ENCODE measurements around the gene RANBP1. TPM values are rescaled to one million over a fixed set of nuclear protein-coding genes. Genes with fewer than 3 reads are reported as not detected.

Gene RANBP1
- total and polyA plus RNA-seq, 2 of the 4 experiments (the other 2 are of a cell fraction) = 173 to 376 TPM

DNA sequence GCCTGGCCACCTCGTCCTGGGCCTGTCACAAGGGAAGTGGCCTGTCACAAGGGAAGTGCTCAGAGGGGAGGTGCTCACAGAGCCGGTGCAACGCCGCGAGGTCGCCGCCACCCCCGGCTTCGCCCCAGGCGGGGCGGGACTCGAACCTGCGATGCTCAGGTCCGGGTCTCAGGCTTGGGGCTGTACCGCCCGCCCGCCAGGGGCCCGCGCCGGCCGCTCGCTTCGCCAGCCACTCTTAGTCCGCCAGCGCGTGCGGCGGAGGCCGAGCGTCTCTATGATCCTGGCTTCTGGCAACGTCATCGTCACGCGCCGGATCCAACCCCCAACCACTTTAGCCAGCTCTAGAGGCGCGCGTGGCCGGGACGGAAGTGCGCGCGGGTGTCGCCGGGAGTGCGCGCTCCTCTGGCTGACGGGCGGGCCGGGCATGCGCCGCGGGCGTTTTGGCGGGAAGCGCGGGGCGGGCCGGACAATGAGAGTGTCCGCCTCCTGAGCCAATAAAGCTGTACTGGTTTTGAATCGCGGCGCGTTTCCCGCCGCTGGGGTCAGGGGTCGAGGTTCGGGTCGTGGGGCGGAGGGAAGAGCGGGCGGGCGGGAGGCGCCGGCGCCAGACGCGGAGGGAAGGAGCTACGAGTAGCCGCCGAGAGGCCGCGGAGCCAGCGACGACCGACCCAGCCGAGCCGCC, 1.2 kb downstream of the RANBP1 start, which contains the start of gene TRMT2A:
TRMT2A (minus strand) TSS at position 276 of the 682 bp plus-strand sequence. CDS start 320 bp downstream, outside the sequence.
- Histone ChIP-seq H2BK120ac (ENCODE audit: low read depth, low read length) (peak within 1 kb of the TSS; percentile 38; the same call in 1 of the 2 replicates), H3K27ac (ENCODE audit: insufficient read depth, low read length) (peak within 1 kb of the TSS; percentile 78), H2AK5ac (ENCODE audit: low read depth, low read length) (peak within 1 kb of the TSS; percentile 87), H4K8ac (ENCODE audit: low read depth in 2 of 2, low read length in 2 of 2) (peak within 1 kb of the TSS; percentile 46 to 72), H3K14ac (replicated peaks; ENCODE audit: low read depth, low read length) (peak within 1 kb of the TSS; percentile 86), H2BK5ac (ENCODE audit: low read depth, low read length, poor library complexity, severe bottlenecking) (peak within 1 kb of the TSS; percentile 71), H3K79me1 (ENCODE audit: low read depth in 1 of 2, low read length in 2 of 2) (peaks cover 15 to 48% of the 10 kb centered on the region in 2 experiments), H3K27me3 (ENCODE audit: control insufficient read depth, insufficient read depth, low read length) (no peaks in the 10 kb centered on the region), H3K4ac (ENCODE audit: low read depth, low read length) (peak within 1 kb of the TSS; percentile 90), H2AK9ac (replicated peaks; ENCODE audit: low read depth, low read length, poor library complexity) (peak within 1 kb of the TSS; percentile 98), H4K5ac (ENCODE audit: low read depth, low read length) (peak within 1 kb of the TSS; percentile 76), H3K18ac (ENCODE audit: low read depth, low read length) (0 out of 2 replicates have a peak within 1 kb of the TSS, but pooled peaks have one; percentile 6), H2BK15ac (ENCODE audit: low read depth, low read length) (no peak within 1 kb of the TSS), H3K23ac (ENCODE audit: low read depth, low read length) (peak within 1 kb of the TSS; percentile 83), H3K9me1 (ENCODE audit: insufficient read depth, low read length) (peaks cover 2% of the 10 kb centered on the region; the same call in 1 of the 2 replicates), H4K91ac (ENCODE audit: insufficient read depth, low read depth, low read length) (peak within 1 kb of the TSS; percentile 70), H3K9me3 (ENCODE audit: control insufficient read depth, insufficient read depth, low read length) (no peaks in the 10 kb centered on the region), H3K4me3 (ENCODE audit: insufficient read depth, low read depth, low read length) (peak within 1 kb of the TSS; percentile 92), H2AFZ (replicated peaks; ENCODE audit: low read length, poor library complexity) (peak within 1 kb of the TSS; percentile 91), H3K9ac (ENCODE audit: low read depth, low read length) (peak within 1 kb of the TSS; percentile 92), H3K36me3 (ENCODE audit: control insufficient read depth, insufficient read depth, low read length) (peaks cover 59% of the 10 kb centered on the region), H4K20me1 (ENCODE audit: insufficient read depth, low read length) (peaks cover 18% of the 10 kb centered on the region), H3K4me1 (ENCODE audit: control insufficient read depth, insufficient read depth, low read length) (peaks cover 6% of the 10 kb centered on the region), H3K4me2 (ENCODE audit: low read depth, low read length) (peak within 1 kb of the TSS; percentile 91), H2BK20ac (ENCODE audit: low read depth, low read length) (no peak within 1 kb of the TSS), H3K56ac (ENCODE audit: extremely low read depth, insufficient read depth, low read length) (peak within 1 kb of the TSS; percentile 53)
- in situ Hi-C loops (cut with MboI; ENCODE audit: low sequenced_read_pairs) = no loop called here
- CTCF ChIA-PET = no interaction called here
- intact Hi-C loops (cut with micrococcal nuclease) = no loop called here
- peak; percentile 92 for ATAC-seq (ENCODE audit: low read depth)
- POLR2A ChIA-PET (ENCODE audit: unreplicated experiment) = interaction anchor here (0.6 to 1.1 kb wide), 2 partner anchors 36 to 96 kb away, joined by 3 to 5 read pairs; partner anchors contain the start of gene TANGO2
- dilution Hi-C loops (cut with HindIII; ENCODE audit: low sequenced_read_pairs, unreplicated experiment) = no loop called here
- DNase-seq = peak; percentile 98
- BruUV-seq (replicated peaks) = no TSS peak
- WGBS, 2 experiments (ENCODE audit: extremely low coverage in 2 of 2, insufficient read length in 1 of 2) = 0% methylated on average over 34 of the region's 88 CpGs; no CpG with 5 or more reads in 1 of the 2 experiments
- TF ChIP-seq RFX5 (IDR thresholded peaks at IDR 0.05; ENCODE audit: low read depth, low read length) (no peak), RCOR1 (IDR thresholded peaks at IDR 0.05; ENCODE audit: insufficient replicate concordance, low read length) (peak; percentile 68), MAFK (IDR thresholded peaks at IDR 0.05; ENCODE audit: low read depth, low read length) (no peak), BHLHE40 (IDR thresholded peaks at IDR 0.05; ENCODE audit: low read depth, low read length) (peak; percentile 80; the same call in 1 of the 2 replicates), CHD1 (IDR thresholded peaks at IDR 0.05; ENCODE audit: low read depth, low read length) (0 out of 2 replicates have a peak, but pooled peaks have one; percentile 36), RAD21 (IDR thresholded peaks at IDR 0.05; ENCODE audit: low read length) (no peak), FOS (IDR thresholded peaks at IDR 0.05; ENCODE audit: low read depth, low read length) (peak; percentile 49; the same call in 1 of the 2 replicates), SMC3 (IDR thresholded peaks at IDR 0.05; ENCODE audit: low read depth, low read length) (no peak), MAZ (IDR thresholded peaks at IDR 0.05; ENCODE audit: borderline replicate concordance, low read depth, low read length) (peak; percentile 89), NFE2L2 (IDR thresholded peaks at IDR 0.05; ENCODE audit: low read depth, low read length) (no peak), CEBPB (IDR thresholded peaks at IDR 0.05; ENCODE audit: low read depth, low read length) (no peak)
- TF ChIP-seq, protein P1, sequence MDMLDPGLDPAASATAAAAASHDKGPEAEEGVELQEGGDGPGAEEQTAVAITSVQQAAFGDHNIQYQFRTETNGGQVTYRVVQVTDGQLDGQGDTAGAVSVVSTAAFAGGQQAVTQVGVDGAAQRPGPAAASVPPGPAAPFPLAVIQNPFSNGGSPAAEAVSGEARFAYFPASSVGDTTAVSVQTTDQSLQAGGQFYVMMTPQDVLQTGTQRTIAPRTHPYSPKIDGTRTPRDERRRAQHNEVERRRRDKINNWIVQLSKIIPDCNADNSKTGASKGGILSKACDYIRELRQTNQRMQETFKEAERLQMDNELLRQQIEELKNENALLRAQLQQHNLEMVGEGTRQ (IDR thresholded peaks at IDR 0.05; ENCODE audit: low read depth, low read length) = peak; percentile 78
- TF ChIP-seq, protein P2, sequence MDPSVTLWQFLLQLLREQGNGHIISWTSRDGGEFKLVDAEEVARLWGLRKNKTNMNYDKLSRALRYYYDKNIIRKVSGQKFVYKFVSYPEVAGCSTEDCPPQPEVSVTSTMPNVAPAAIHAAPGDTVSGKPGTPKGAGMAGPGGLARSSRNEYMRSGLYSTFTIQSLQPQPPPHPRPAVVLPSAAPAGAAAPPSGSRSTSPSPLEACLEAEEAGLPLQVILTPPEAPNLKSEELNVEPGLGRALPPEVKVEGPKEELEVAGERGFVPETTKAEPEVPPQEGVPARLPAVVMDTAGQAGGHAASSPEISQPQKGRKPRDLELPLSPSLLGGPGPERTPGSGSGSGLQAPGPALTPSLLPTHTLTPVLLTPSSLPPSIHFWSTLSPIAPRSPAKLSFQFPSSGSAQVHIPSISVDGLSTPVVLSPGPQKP (IDR thresholded peaks at IDR 0.05; ENCODE audit: borderline replicate concordance, low read depth, low read length) = no peak
- TF ChIP-seq, protein P3, sequence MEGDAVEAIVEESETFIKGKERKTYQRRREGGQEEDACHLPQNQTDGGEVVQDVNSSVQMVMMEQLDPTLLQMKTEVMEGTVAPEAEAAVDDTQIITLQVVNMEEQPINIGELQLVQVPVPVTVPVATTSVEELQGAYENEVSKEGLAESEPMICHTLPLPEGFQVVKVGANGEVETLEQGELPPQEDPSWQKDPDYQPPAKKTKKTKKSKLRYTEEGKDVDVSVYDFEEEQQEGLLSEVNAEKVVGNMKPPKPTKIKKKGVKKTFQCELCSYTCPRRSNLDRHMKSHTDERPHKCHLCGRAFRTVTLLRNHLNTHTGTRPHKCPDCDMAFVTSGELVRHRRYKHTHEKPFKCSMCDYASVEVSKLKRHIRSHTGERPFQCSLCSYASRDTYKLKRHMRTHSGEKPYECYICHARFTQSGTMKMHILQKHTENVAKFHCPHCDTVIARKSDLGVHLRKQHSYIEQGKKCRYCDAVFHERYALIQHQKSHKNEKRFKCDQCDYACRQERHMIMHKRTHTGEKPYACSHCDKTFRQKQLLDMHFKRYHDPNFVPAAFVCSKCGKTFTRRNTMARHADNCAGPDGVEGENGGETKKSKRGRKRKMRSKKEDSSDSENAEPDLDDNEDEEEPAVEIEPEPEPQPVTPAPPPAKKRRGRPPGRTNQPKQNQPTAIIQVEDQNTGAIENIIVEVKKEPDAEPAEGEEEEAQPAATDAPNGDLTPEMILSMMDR (conservative IDR thresholded peaks at IDR 0.05; ENCODE audit: low read depth, low read length) = peak; percentile 38; the same call in 1 of the 2 replicates

Measured in IMR-90 (cell line).